Gastroesophageal sphincter (tissue), 3 donors: Measurements from ENCODE around the gene TCP11.

ENCODE experiments used
- CTCF ChIP-seq, 4 experiments: fragments of 200-600 bp in 2 of 4; fragments of 450-650 bp in 2 of 4; sonication (generic) in 1 of 4; IDR thresholded peaks; one replicate each; pipeline ENCODE4 v1.5.1; 2017 to 2019; ENCODE audit warnings: antibody characterized with exemption in 4 of 4, mild to moderate bottlenecking in 2 of 4, moderate library complexity in 2 of 4
- POLR2A ChIP-seq, 2 donors: fragments of 450-650 bp; IDR thresholded peaks; one replicate each; pipeline ENCODE4 v1.6.1; 2017; ENCODE audit warnings: antibody characterized with exemption in 2 of 2, mild to moderate bottlenecking in 2 of 2, moderate library complexity in 1 of 2
- POLR2AphosphoS5 ChIP-seq: sonication (generic); formaldehyde crosslinking; IDR thresholded peaks from one replicate; pipeline ENCODE4 v1.6.1; 2017; ENCODE audit warnings: antibody characterized with exemption

GRCh38 chr6:35087361-35088280 lies 53.5 kb downstream of the TCP11 start:
- TF ChIP-seq CTCF (IDR thresholded peaks at IDR 0.05) (no peak), POLR2AphosphoS5 (no peak), POLR2A (IDR thresholded peaks at IDR 0.05) (no peak)
